Activated CD8-positive, alpha-beta memory T cell treated with anti-CD3 and anti-CD28 coated beads for 24 hours (primary cell): ENCODE results near the gene HCN1.
"Not testable (repeated sequence)": the region's sequence is repeated elsewhere in the genome, so short reads cannot be mapped to it uniquely, and the experiment has no call there.

Experiments used
- DNase-seq: peaks from one replicate; pipeline ENCODE4 v3.0.0-alpha.2; 2020

HCN1 gene

GRCh38 chr5:45609661-45610060, 86.5 kb downstream of the HCN1 start:
- DNase-seq: no peak

GRCh38 chr5:45604092-45604491, 92.1 kb downstream of the HCN1 start:
- DNase-seq: no peak

- no peak for DNase-seq
Measured at GRCh38 chr5:45601424-45601823, 94.8 kb downstream of the HCN1 start.

GRCh38 chr5:45596320-45596719, 99.9 kb downstream of the HCN1 start:
- no peak for DNase-seq

GRCh38 chr5:45586001-45586400, 110.2 kb downstream of the HCN1 start:
- DNase-seq: not testable (repeated sequence)

GRCh38 chr5:45578270-45578669, 117.9 kb downstream of the HCN1 start:
- DNase-seq: no peak

- no peak for DNase-seq
Measured at GRCh38 chr5:45568813-45569212, 127.4 kb downstream of the HCN1 start.

GRCh38 chr5:45542421-45542820, 153.8 kb downstream of the HCN1 start:
- no peak for DNase-seq

- no peak for DNase-seq
Measured at GRCh38 chr5:45533663-45534062, 162.5 kb downstream of the HCN1 start.

GRCh38 chr5:45532826-45533624, 163.2 kb downstream of the HCN1 start:
- DNase-seq: no peak

GRCh38 chr5:45521067-45521466, 175.1 kb downstream of the HCN1 start:
- DNase-seq: no peak

GRCh38 chr5:45512521-45512920, 183.7 kb downstream of the HCN1 start:
- no peak for DNase-seq

GRCh38 chr5:45509371-45509770, 186.8 kb downstream of the HCN1 start:
- DNase-seq: no peak

- DNase-seq: no peak
Measured at GRCh38 chr5:45508135-45508534, 188.0 kb downstream of the HCN1 start.

GRCh38 chr5:45507178-45507577, 189.0 kb downstream of the HCN1 start:
- no peak for DNase-seq

GRCh38 chr5:45499006-45499405, 197.2 kb downstream of the HCN1 start:
- not testable (repeated sequence) for DNase-seq

- DNase-seq: no peak
Measured at GRCh38 chr5:45491368-45491767, 204.8 kb downstream of the HCN1 start.

- no peak for DNase-seq
Measured at GRCh38 chr5:45484781-45485180, 211.4 kb downstream of the HCN1 start.

- no peak for DNase-seq
Measured at GRCh38 chr5:45454114-45454513, 242.1 kb downstream of the HCN1 start.

GRCh38 chr5:45444856-45445255, 251.3 kb downstream of the HCN1 start:
- DNase-seq: not testable (repeated sequence)

- DNase-seq: no peak
Measured at GRCh38 chr5:45440466-45440865, 255.7 kb downstream of the HCN1 start.

- no peak for DNase-seq
Measured at GRCh38 chr5:45437752-45438151, 258.4 kb downstream of the HCN1 start.

- no peak for DNase-seq
Measured at GRCh38 chr5:45417285-45417998, 278.7 kb downstream of the HCN1 start.
